Measurements from ENCODE around the gene FHIT. TPM values are rescaled to one million over a fixed set of nuclear protein-coding genes. Genes with fewer than 3 reads are reported as not detected.

FHIT gene
- total and polyA plus RNA-seq, 11 donors = 4.2 to 26.8 (median 16.5) TPM

DNA sequence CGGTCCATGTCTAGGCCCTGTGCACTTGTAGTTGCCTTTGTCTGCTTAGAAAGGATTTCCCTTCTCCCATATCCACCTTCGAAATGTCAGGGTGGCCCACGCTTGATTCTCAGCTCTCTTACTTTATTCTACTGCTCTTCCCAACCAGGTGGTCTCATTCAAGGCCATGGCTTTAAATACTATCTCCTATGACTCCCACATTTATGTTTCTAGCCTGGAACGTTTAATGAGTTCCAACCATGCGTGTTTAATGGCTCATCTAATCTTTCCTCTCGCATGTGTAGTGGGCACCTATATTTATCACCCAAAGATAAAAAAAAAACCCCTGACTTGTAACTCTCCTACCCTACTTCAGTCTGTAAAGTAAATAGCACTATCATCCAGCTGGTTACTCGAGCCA is 1474.2 kb downstream of the FHIT start:
- Histone ChIP-seq H3K4me1 (peaks cover 0 to 10% (median 0%) of the 10 kb centered on the region in 12 donors), H3K27me3 (no peaks in the 10 kb centered on the region), H3K36me3 (no peaks in the 10 kb centered on the region), H3K27ac (no peak overlapping the region), H3K4me3 (no peak overlapping the region), H3K9me3 (no peaks in the 10 kb centered on the region)
- WGBS, 4 donors = 75 to 82% (median 78%) methylated on average over 7 of the region's 7 CpGs
- DNase-seq (no peak), ATAC-seq (no peak)
- intact Hi-C loops (cut with DNase I) = no loop called here
- TF ChIP-seq, protein P1, sequence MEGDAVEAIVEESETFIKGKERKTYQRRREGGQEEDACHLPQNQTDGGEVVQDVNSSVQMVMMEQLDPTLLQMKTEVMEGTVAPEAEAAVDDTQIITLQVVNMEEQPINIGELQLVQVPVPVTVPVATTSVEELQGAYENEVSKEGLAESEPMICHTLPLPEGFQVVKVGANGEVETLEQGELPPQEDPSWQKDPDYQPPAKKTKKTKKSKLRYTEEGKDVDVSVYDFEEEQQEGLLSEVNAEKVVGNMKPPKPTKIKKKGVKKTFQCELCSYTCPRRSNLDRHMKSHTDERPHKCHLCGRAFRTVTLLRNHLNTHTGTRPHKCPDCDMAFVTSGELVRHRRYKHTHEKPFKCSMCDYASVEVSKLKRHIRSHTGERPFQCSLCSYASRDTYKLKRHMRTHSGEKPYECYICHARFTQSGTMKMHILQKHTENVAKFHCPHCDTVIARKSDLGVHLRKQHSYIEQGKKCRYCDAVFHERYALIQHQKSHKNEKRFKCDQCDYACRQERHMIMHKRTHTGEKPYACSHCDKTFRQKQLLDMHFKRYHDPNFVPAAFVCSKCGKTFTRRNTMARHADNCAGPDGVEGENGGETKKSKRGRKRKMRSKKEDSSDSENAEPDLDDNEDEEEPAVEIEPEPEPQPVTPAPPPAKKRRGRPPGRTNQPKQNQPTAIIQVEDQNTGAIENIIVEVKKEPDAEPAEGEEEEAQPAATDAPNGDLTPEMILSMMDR (IDR thresholded peaks at IDR 0.05) = no peak
- TF ChIP-seq POLR2A (IDR thresholded peaks at IDR 0.05) = no peak

DNA sequence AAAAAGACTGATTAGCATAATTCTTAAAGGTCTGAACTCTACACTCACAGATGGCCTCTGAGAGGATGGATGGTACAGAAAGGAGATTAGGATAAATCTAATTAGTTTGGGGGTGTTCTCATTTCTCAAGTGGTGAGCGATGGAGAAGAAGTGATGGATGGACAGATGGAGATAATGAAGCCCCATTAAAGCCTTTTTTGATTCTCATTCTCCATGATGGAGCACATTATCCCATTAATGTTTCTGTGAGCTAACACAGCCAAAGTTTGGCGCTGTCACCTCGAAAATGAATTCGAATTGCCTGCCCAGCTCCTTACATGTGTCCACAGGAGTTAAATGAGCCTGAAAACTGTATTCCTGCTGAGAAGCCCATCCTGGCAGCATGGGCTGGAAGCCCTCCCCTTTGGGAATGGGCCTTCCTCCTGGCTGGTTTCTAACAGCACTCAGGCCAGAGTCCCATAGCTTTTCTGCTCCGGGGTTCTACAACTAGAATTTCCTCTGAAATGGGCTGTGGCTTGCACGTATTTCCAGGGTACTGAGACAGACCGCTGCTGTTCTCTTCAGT is 1475.4 kb downstream of the FHIT start:
- intact Hi-C loops (cut with DNase I) = no loop called here
- Histone ChIP-seq H3K4me3 (no peak overlapping the region), H3K27ac (no peak overlapping the region), H3K4me1 (peaks cover 0 to 10% (median 0%) of the 10 kb centered on the region in 12 donors), H3K9me3 (no peaks in the 10 kb centered on the region), H3K27me3 (no peaks in the 10 kb centered on the region), H3K36me3 (no peaks in the 10 kb centered on the region)
- DNase-seq (no peak), ATAC-seq (no peak)
- TF ChIP-seq POLR2A (IDR thresholded peaks at IDR 0.05) = no peak
- TF ChIP-seq, protein P1 (IDR thresholded peaks at IDR 0.05) = no peak
- 73 to 89% (median 80%) methylated on average over 7 of the region's 7 CpGs for WGBS, 4 donors

DNA sequence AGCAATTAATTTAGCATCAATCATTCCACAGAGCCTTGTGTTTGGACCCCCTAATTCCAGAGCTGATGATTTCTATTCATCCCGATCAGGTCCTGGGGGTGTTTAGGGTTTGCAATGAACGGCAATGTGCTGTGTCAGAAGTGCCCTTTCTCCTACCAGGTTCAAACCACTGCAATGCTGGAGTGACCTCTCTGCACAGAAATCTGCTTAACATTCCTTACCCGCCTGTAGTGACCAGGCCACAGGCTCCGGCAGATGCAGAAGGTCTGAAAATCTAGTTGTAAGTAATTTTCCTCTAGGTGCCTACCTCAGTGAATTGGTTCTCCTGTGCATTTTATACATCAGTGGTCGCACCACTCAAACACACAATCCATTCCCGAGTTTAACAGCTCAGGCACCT is 1476.1 kb downstream of the FHIT start:
- TF ChIP-seq, protein P1 (IDR thresholded peaks at IDR 0.05) = no peak
- no peak for TF ChIP-seq POLR2A (IDR thresholded peaks at IDR 0.05)
- no peaks in the 10 kb centered on the region for H3K27me3 ChIP-seq
- ATAC-seq (no peak), DNase-seq (no peak)
- no peak overlapping the region for H3K27ac ChIP-seq
- intact Hi-C loops (cut with DNase I) = no loop called here
- H3K4me1 ChIP-seq = peaks cover 0 to 10% (median 0%) of the 10 kb centered on the region in 12 donors
- H3K4me3 ChIP-seq = no peak overlapping the region
- H3K9me3 ChIP-seq = no peaks in the 10 kb centered on the region
- 88 to 90% (median 88%) methylated on average over 6 of the region's 6 CpGs for WGBS, 4 donors
- no peaks in the 10 kb centered on the region for H3K36me3 ChIP-seq

DNA sequence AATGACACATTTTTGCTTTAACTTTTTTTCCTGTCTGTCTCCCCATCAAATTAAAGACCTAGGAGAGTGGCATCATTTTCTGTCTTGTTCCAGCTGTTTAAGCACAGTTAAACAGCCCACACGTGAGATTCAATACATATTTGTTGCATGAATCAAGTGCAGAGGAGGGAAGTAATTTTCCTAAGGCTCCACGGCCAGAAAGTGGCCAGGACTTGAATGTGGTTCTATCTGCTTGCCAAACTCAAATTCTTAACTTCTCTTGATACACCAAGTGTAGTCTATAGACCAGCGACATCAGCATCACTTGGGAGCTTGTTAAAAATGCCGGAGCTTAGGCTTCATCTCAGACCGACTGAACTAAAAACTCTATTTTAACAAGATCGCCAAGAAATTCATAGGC is 1476.6 kb downstream of the FHIT start:
- TF ChIP-seq, protein P1 (IDR thresholded peaks at IDR 0.05) = no peak
- TF ChIP-seq POLR2A (IDR thresholded peaks at IDR 0.05) = no peak
- Histone ChIP-seq H3K36me3 (no peaks in the 10 kb centered on the region), H3K27me3 (no peaks in the 10 kb centered on the region), H3K9me3 (no peaks in the 10 kb centered on the region), H3K4me1 (peaks cover 0 to 10% (median 0%) of the 10 kb centered on the region in 12 donors), H3K27ac (peak overlapping the region in 1 of 12 donors; percentile 27), H3K4me3 (no peak overlapping the region)
- 68 to 79% (median 75%) methylated on average over 6 of the region's 6 CpGs for WGBS, 4 donors
- intact Hi-C loops (cut with DNase I) = no loop called here
- peak in 1 of 4 donors; percentile 76 for ATAC-seq
- DNase-seq = no peak
